Panc1 (cell line): Measurements from ENCODE around the gene TSPYL1. TPM values are rescaled to one million over a fixed set of nuclear protein-coding genes. Genes with fewer than 3 reads are reported as not detected.

Experiments used
- ATAC-seq: fragments of 200-7000 bp; cut with Tn5 transposase; 2 replicates; pipeline ENCODE4 v1.9.1; 2020; ENCODE audit warnings: mild to moderate bottlenecking, moderate library complexity
- BruUV-seq: library from RNA; stranded (reverse); fragments of 400-500 nt; replicated peaks from 2 replicates; lab custom pipeline; 2021; lab: Mats Ljungman, UMichigan
- CTCF ChIA-PET: fragments of 300-600 bp; sonication (Branson Sonifier 250); formaldehyde crosslinking; loops from one replicate; lab custom pipeline; 2022; ENCODE audit warnings: antibody characterized with exemption; lab: Charles Lee
- POLR2A ChIA-PET: fragments of 300-600 bp; sonication (Branson Sonifier 250); formaldehyde crosslinking; loops from one replicate; lab custom pipeline; 2022; ENCODE audit warnings: antibody characterized with exemption; lab: Charles Lee
- DNase-seq: peaks from one replicate; pipeline ENCODE4 v3.0.0-alpha.2; 2010; ENCODE audit warnings: low read depth, low spot score
- H3K27ac ChIP-seq: 2 replicates; pipeline ENCODE4 v1.5.1; 2011; ENCODE audit warnings: mild to moderate bottlenecking, low read length, inconsistent platforms
- H3K27me3 ChIP-seq: fragments of 200-500 bp; sonication (Bioruptor generic); 2 replicates; pipeline ENCODE4 v1.6.0; 2014; ENCODE audit warnings: low read length, inconsistent platforms; ENCODE audit not compliant: control insufficient read depth, insufficient read depth
- H3K36me3 ChIP-seq: fragments of 200-500 bp; sonication (Bioruptor generic); 2 replicates; pipeline ENCODE4 v1.5.1; 2014; ENCODE audit warnings: inconsistent platforms, mild to moderate bottlenecking, low read length, moderate library complexity; ENCODE audit not compliant: control insufficient read depth, insufficient read depth
- H3K4me1 ChIP-seq: 2 replicates; pipeline ENCODE4 v1.5.1; 2011; ENCODE audit warnings: inconsistent platforms, mild to moderate bottlenecking, low read length, moderate library complexity; ENCODE audit not compliant: control insufficient read depth, insufficient read depth
- H3K4me3 ChIP-seq, 2 experiments: 2 replicates each; pipeline ENCODE4 v1.5.1; 2011 to 2012; ENCODE audit warnings: low read depth in 2 of 2, low read length in 2 of 2, mild to moderate bottlenecking in 2 of 2, inconsistent platforms in 1 of 2, moderate library complexity in 1 of 2
- H3K9me3 ChIP-seq: fragments of 200-500 bp; sonication (Bioruptor generic); 2 replicates; pipeline ENCODE4 v1.5.1; 2014; ENCODE audit warnings: low read depth, mild to moderate bottlenecking, inconsistent platforms, low read length, moderate library complexity; ENCODE audit not compliant: control insufficient read depth, insufficient read depth
- CTCF ChIP-seq: fragments of 450-650 bp; IDR thresholded peaks from 2 replicates; pipeline ENCODE4 v1.5.1; 2017; ENCODE audit warnings: mild to moderate bottlenecking
- POLR2AphosphoS5 ChIP-seq: IDR thresholded peaks from 2 replicates; pipeline ENCODE4 v1.6.1; 2012; ENCODE audit warnings: mild to moderate bottlenecking, low read depth, low read length, moderate library complexity
- REST ChIP-seq, 2 experiments: IDR thresholded peaks; 2 replicates each; pipeline ENCODE4 v1.6.1; 2011 to 2012; ENCODE audit warnings: low read depth in 2 of 2, control low read depth in 1 of 2, low read length in 1 of 2, mild to moderate bottlenecking in 1 of 2, moderate library complexity in 1 of 2; ENCODE audit not compliant: insufficient read depth in 1 of 2
- SIN3A ChIP-seq: IDR thresholded peaks from 2 replicates; pipeline ENCODE4 v1.6.1; 2012; ENCODE audit warnings: low read depth, mild to moderate bottlenecking, low read length, moderate library complexity, borderline replicate concordance; ENCODE audit not compliant: insufficient read depth
- TCF7L2 ChIP-seq: IDR thresholded peaks from 2 replicates; pipeline ENCODE4 v1.6.1; 2011; ENCODE audit warnings: mild to moderate bottlenecking, low read depth, low read length, inconsistent platforms
- in situ Hi-C: cut with HindIII; loops from 2 replicates; pipeline ENCODE4 v1.10.0; 2016; ENCODE audit warnings: low sequenced_read_pairs, low pct_unique_long_range_greater_than_20kb
- intact Hi-C: fragments of 100-400 bp; cut with micrococcal nuclease; formaldehyde crosslinking; loops from one replicate; pipeline ENCODE4 v1.10.0; 2022; ENCODE audit not compliant: unreplicated experiment
- total RNA-seq: library from RNA; stranded (reverse); gene quantifications from one replicate; pipeline ENCODE4 v1.2.1, GENCODE V29; 2021; ENCODE audit not compliant: unreplicated experiment

Gene TSPYL1
- total RNA-seq, 1 experiment from 2014 or later: 103 TPM

- ATAC-seq (no peak), DNase-seq (no peak)
- Histone ChIP-seq H3K27me3 (no peaks in the 10 kb centered on the region), H3K27ac (no peak overlapping the region), H3K4me3 (no peak overlapping the region), H3K4me1 (no peaks in the 10 kb centered on the region), H3K36me3 (0 out of 2 replicates have a peak, but pooled peaks cover 3% of the 10 kb centered on the region), H3K9me3 (no peaks in the 10 kb centered on the region)
- TF ChIP-seq POLR2AphosphoS5 (no peak), SIN3A (no peak), REST (IDR thresholded peaks at IDR 0.05; ENCODE audit: insufficient read depth in 1 of 2, low read depth in 2 of 2, low read length in 1 of 2) (no peak), CTCF (no peak), TCF7L2 (no peak)
- in situ Hi-C loops: no loop called here
- no TSS peak for BruUV-seq
- CTCF ChIA-PET: no interaction called here
- intact Hi-C loops: no loop called here
- POLR2A ChIA-PET: no interaction called here
Measured at GRCh38 chr6:116234689-116235088, 45.0 kb downstream of the TSPYL1 start.

GRCh38 chr6:116229287-116229913 is 50.3 kb downstream of the TSPYL1 start:
- H3K27me3 ChIP-seq: no peaks in the 10 kb centered on the region
- no peaks in the 10 kb centered on the region for H3K36me3 ChIP-seq
- intact Hi-C loops: no loop called here
- peak; percentile 48; the same call in 1 of the 2 replicates for ATAC-seq
- no peak for DNase-seq
- CTCF ChIA-PET: interaction anchor here (0.9 to 1.3 kb wide), 2 partner anchors 11 to 39 kb away, joined by 4 read pairs; no protein-coding TSS in a partner anchor
- no peaks in the 10 kb centered on the region for H3K9me3 ChIP-seq
- TF ChIP-seq TCF7L2 (no peak), SIN3A (no peak), POLR2AphosphoS5 (no peak), REST (IDR thresholded peaks at IDR 0.05; ENCODE audit: insufficient read depth in 1 of 2, low read depth in 2 of 2, low read length in 1 of 2) (no peak), CTCF (no peak)
- BruUV-seq: no TSS peak
- no peaks in the 10 kb centered on the region for H3K4me1 ChIP-seq
- POLR2A ChIA-PET: no interaction called here
- peak overlapping the region in 1 of 2 experiments; percentile 14; a peak in 1 of 4 replicates for H3K4me3 ChIP-seq
- in situ Hi-C loops: no loop called here
- no peak overlapping the region for H3K27ac ChIP-seq
